Body of pancreas (tissue), 4 donors: Measurements from ENCODE around the gene NIPA2. TPM values are rescaled to one million over a fixed set of nuclear protein-coding genes. Genes with fewer than 3 reads are reported as not detected.

ENCODE experiments used
- ATAC-seq: fragments of 150-250 bp; one replicate; pipeline ENCODE4 v1.9.1; 2016
- DNase-seq, 4 donors: peaks; one replicate each; pipeline ENCODE4 v3.0.0-alpha.2; 2019
- H3K27ac ChIP-seq, 4 donors: fragments of 200-600 bp; sonication (generic); 1 replicate in 3 of 4; 2 replicates in 1 of 4; pipeline versions ENCODE4 v1.5.1 to v1.6.1; 2016 to 2019; ENCODE audit warnings: mild to moderate bottlenecking in 1 of 4, mixed read lengths in 1 of 4, moderate library complexity in 1 of 4
- H3K27me3 ChIP-seq, 2 donors: fragments of 200-600 bp; sonication (generic); one replicate each; pipeline ENCODE4 v1.6.0; 2016; ENCODE audit warnings: mild to moderate bottlenecking in 1 of 2
- H3K36me3 ChIP-seq, 2 donors: fragments of 200-600 bp; sonication (generic); replicated peaks in 1 of 2; 2 replicates each; pipeline ENCODE4 v1.5.1; 2016; ENCODE audit warnings: low read depth in 2 of 2; ENCODE audit not compliant: insufficient read depth in 1 of 2
- H3K4me1 ChIP-seq: fragments of 200-600 bp; sonication (generic); one replicate; pipeline ENCODE4 v1.6.0; 2016
- H3K4me3 ChIP-seq, 2 donors: fragments of 200-600 bp; sonication (generic); 1 replicate in 1 of 2; 2 replicates in 1 of 2; pipeline ENCODE4 v1.5.1; 2016 to 2019
- H3K9me3 ChIP-seq, 3 donors: fragments of 200-600 bp; sonication (generic); 1 replicate in 2 of 3; 2 replicates in 1 of 3; pipeline ENCODE4 v1.5.1; 2016
- POLR2A ChIP-seq, 3 donors: fragments of 450-650 bp; IDR thresholded peaks; one replicate each; pipeline ENCODE4 v1.6.1; 2016; ENCODE audit warnings: antibody characterized with exemption in 3 of 3, mild to moderate bottlenecking in 2 of 3
- WGBS, 2 donors: methylation state at CpG; one replicate each; pipeline ENCODE4 v1.1.5; 2017; 5-methylcytosine and 5-hydroxymethylcytosine counted together
- intact Hi-C: fragments of 100-400 bp; cut with DNase I; formaldehyde crosslinking; loops from one replicate; pipeline ENCODE4 v1.15.1; 2023
- total RNA-seq, 2 donors: library from RNA; depleted of rRNA; stranded (reverse); fragments of >200 nt; gene quantifications; one replicate each; pipeline ENCODE4 v1.1.0, GENCODE V29; 2016
- TF ChIP-seq, protein P1 (sequence below), 7 experiments: fragments of 450-650 bp in 4 of 7; fragments of 200-600 bp in 3 of 7; sonication (generic) in 3 of 7; IDR thresholded peaks; one replicate each; pipeline ENCODE4 v1.5.1; 2016 to 2019; ENCODE audit warnings: antibody characterized with exemption in 7 of 7

NIPA2 gene
- total RNA-seq, 2 donors from 2014 or later: 21.8 to 37.2 TPM

DNA sequence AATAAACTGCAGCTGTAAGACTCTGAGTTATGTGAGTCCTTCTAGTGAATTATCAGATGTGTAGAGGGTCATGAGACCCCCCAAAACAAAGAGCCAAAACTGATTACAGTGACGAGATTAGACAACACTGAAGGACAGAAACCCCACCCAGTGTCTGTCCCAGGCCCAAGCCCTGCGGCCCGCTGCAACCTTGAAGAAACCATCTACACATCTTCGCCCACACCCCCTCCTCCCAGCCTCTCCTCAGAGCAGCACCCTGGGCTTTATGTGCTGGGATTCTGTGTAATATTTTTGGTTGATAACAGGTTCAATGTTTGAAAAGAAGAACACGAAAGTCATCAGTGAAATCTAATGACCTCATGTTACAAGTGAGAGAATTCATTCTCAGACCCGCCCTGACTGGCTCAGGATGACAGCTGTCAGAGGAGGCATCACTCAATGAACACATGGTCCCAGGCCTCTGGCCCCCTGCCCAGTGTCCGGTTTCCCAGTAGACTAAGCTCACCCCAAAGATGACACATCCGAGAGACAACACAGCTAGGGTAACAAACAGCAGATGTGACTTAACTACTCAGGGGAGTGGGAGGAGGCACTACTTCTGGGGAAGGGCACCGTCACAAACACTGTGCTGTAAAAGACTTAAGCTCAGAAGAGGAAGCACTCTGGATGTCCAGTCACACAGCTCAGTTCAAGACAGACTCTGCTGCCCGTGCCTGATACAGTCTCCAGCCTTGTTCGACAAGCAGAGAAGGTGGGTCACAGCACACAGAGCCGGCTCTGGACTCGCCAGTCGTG is 48.9 kb downstream of the NIPA2 start:
- Histone ChIP-seq H3K27me3 (no peaks in the 10 kb centered on the region), H3K4me1 (no peaks in the 10 kb centered on the region), H3K9me3 (no peaks in the 10 kb centered on the region), H3K36me3 (peaks cover 0 to 7% of the 10 kb centered on the region in 2 donors), H3K27ac (no peak overlapping the region), H3K4me3 (no peak overlapping the region)
- ATAC-seq: no peak
- TF ChIP-seq, protein P1, sequence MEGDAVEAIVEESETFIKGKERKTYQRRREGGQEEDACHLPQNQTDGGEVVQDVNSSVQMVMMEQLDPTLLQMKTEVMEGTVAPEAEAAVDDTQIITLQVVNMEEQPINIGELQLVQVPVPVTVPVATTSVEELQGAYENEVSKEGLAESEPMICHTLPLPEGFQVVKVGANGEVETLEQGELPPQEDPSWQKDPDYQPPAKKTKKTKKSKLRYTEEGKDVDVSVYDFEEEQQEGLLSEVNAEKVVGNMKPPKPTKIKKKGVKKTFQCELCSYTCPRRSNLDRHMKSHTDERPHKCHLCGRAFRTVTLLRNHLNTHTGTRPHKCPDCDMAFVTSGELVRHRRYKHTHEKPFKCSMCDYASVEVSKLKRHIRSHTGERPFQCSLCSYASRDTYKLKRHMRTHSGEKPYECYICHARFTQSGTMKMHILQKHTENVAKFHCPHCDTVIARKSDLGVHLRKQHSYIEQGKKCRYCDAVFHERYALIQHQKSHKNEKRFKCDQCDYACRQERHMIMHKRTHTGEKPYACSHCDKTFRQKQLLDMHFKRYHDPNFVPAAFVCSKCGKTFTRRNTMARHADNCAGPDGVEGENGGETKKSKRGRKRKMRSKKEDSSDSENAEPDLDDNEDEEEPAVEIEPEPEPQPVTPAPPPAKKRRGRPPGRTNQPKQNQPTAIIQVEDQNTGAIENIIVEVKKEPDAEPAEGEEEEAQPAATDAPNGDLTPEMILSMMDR (IDR thresholded peaks at IDR 0.05): no peak
- no peak for TF ChIP-seq POLR2A (IDR thresholded peaks at IDR 0.05)
- 83 to 89% methylated on average over 12 to 14 of the region's 14 CpGs for WGBS, 2 donors
- DNase-seq: no peak
- intact Hi-C loops: no loop called here

DNA sequence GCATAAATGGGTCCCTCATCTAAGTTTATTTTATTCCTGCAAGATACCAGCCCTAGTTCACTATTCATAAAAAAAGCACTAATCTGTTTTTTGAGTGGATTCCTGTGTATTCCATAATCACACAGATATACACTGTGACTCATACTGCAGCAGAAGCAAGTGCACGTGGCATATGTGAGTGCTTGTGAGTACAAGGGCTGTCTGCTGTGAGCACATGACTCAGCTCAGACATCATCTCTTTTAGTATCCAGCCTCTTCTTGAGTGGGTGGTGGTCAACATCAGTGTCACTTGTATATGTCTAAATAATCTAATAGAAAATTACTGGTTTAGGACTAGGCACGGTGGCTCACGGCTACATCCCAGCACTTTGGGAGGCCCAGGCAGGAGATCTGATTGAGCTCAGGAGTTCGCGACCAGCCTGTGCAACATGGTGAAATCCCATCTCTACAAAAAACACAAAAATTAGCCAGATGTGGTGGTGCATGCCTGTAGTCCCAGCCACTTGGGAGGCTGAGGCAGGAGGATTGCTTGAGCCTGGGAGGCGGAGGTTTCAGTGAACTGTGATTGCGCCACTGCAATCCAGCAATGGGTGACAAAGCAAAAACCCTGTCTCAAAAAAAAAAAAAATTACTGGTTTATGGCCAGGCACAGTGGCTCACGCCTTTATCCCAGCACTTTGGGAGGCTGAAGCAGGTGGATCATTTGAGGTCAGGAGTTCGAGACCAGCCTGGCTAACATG is 49.8 kb downstream of the NIPA2 start:
- ATAC-seq: no peak
- Histone ChIP-seq H3K36me3 (peaks cover 0 to 2% of the 10 kb centered on the region in 2 donors), H3K4me1 (no peaks in the 10 kb centered on the region), H3K9me3 (no peaks in the 10 kb centered on the region), H3K4me3 (no peak overlapping the region), H3K27me3 (no peaks in the 10 kb centered on the region), H3K27ac (no peak overlapping the region)
- no peak for TF ChIP-seq POLR2A (IDR thresholded peaks at IDR 0.05)
- TF ChIP-seq, protein P1 (IDR thresholded peaks at IDR 0.05): no peak
- DNase-seq: no peak
- 89 to 93% methylated on average over 9 of the region's 9 CpGs for WGBS, 2 donors
- intact Hi-C loops: no loop called here

DNA sequence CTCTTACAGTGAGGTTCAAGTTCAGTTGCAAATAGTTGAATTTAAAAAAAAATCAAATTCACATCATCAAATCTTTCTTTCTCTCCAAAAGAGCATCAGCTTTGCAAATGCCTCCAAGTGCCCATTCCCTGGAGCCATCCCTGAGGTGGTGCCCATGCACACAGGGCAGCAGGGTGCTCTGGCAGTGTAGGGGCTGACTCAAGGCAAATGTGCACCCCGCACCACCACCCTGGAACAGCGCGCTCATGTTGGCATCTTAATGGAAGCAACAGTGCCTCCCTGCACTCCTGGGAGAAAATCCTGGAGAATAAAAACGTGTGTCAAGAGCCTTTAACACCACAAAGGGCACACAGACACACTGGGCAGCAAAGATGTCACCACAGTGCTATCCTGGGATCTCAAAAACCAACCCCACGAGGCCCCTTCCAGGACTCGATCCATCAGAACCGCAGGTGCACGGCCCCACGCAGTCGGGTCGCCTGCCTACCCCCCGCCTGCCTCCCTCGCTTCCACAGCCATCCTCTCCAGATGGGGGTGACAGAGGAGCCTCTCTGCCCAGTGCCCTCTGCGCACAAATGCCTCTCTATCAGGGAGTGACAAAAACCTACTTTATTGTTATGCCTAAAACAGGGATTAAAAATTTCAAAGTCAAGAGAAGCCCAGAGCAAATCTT is 50.8 kb downstream of the NIPA2 start:
- 86 to 91% methylated on average over 10 to 13 of the region's 14 CpGs for WGBS, 2 donors
- no peak overlapping the region for H3K4me3 ChIP-seq
- H3K36me3 ChIP-seq: peaks cover 0 to 7% of the 10 kb centered on the region in 2 donors
- intact Hi-C loops: no loop called here
- no peak for DNase-seq
- TF ChIP-seq POLR2A (IDR thresholded peaks at IDR 0.05): no peak
- TF ChIP-seq, protein P1 (IDR thresholded peaks at IDR 0.05): no peak
- H3K27me3 ChIP-seq: no peaks in the 10 kb centered on the region
- no peaks in the 10 kb centered on the region for H3K9me3 ChIP-seq
- H3K4me1 ChIP-seq: no peaks in the 10 kb centered on the region
- no peak for ATAC-seq
- no peak overlapping the region for H3K27ac ChIP-seq

DNA sequence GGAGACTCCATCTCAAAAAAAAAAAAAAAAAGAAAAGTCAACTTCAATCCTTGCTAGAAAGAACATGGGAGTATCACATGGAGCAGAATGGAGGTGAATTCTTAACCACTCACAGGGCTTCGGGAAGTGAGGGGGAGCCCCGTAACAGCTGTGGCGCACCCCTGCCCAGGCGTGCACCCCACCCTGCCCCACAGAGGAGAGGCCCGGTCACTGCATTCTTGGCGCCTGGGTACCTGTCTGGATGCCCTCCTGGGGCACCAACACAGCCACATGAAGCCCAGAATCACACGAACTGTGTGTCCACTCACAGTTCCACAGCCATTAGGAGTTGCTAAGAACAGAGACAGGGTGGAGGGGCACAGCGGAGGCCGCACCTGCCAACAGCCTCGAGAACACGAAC is 51.8 kb downstream of the NIPA2 start:
- no peak for TF ChIP-seq POLR2A (IDR thresholded peaks at IDR 0.05)
- TF ChIP-seq, protein P1 (IDR thresholded peaks at IDR 0.05): no peak
- no peak for ATAC-seq
- 91 to 98% methylated on average over 5 to 9 of the region's 11 CpGs for WGBS, 2 donors

More for the DNA sequence above, 51.8 kb downstream of the NIPA2 start:
- Histone ChIP-seq H3K9me3 (no peaks in the 10 kb centered on the region), H3K27me3 (no peaks in the 10 kb centered on the region), H3K4me1 (no peaks in the 10 kb centered on the region), H3K27ac (no peak overlapping the region), H3K36me3 (peaks cover 0 to 7% of the 10 kb centered on the region in 2 donors), H3K4me3 (no peak overlapping the region)
- intact Hi-C loops: no loop called here
- DNase-seq: no peak
